Hepatocyte (in vitro differentiated cells): ENCODE results near the gene MS4A7. TPM values are rescaled to one million over a fixed set of nuclear protein-coding genes. Genes with fewer than 3 reads are reported as not detected.

Source experiments
- DNase-seq: peaks from one replicate; pipeline ENCODE4 v3.0.0-alpha.2; 2016; ENCODE audit warnings: low spot score
- H2AFZ ChIP-seq: fragments of 200-600 bp; sonication (generic); 2 replicates; pipeline ENCODE4 v1.6.0; 2016; ENCODE audit warnings: antibody characterized with exemption, mild to moderate bottlenecking
- H3K27ac ChIP-seq: fragments of 200-600 bp; sonication (generic); 2 replicates; pipeline ENCODE4 v1.5.1; 2016; ENCODE audit warnings: mild to moderate bottlenecking
- H3K27me3 ChIP-seq: fragments of 200-600 bp; sonication (generic); 2 replicates; pipeline ENCODE4 v1.6.1; 2016
- H3K36me3 ChIP-seq: fragments of 200-600 bp; sonication (generic); replicated peaks from 2 replicates; pipeline ENCODE4 v1.5.1; 2016; ENCODE audit warnings: low read depth; ENCODE audit not compliant: insufficient read depth
- H3K4me1 ChIP-seq: fragments of 200-600 bp; sonication (generic); 2 replicates; pipeline ENCODE4 v1.5.1; 2016; ENCODE audit warnings: mild to moderate bottlenecking, moderate library complexity; ENCODE audit not compliant: insufficient read depth
- H3K4me2 ChIP-seq: fragments of 200-600 bp; sonication (generic); 2 replicates; pipeline ENCODE4 v1.6.0; 2016
- H3K4me3 ChIP-seq: fragments of 200-600 bp; sonication (generic); 2 replicates; pipeline ENCODE4 v1.5.1; 2016; ENCODE audit warnings: mild to moderate bottlenecking
- H3K79me2 ChIP-seq: fragments of 200-600 bp; sonication (generic); 2 replicates; pipeline ENCODE4 v1.6.0; 2017; ENCODE audit warnings: mild to moderate bottlenecking
- H3K9me2 ChIP-seq: fragments of 200-600 bp; sonication (generic); replicated peaks from 2 replicates; pipeline ENCODE4 v1.6.0; 2017; ENCODE audit warnings: mild to moderate bottlenecking; ENCODE audit not compliant: insufficient read depth
- H3K9me3 ChIP-seq: fragments of 200-600 bp; sonication (generic); 2 replicates; pipeline ENCODE4 v1.5.1; 2016; ENCODE audit warnings: low read depth, mild to moderate bottlenecking
- H4K20me1 ChIP-seq: fragments of 200-600 bp; sonication (generic); 2 replicates; pipeline ENCODE4 v1.6.0; 2016; ENCODE audit warnings: mild to moderate bottlenecking; ENCODE audit not compliant: insufficient read depth, poor library complexity, severe bottlenecking
- EZH2 ChIP-seq: fragments of 200-600 bp; sonication (generic); IDR thresholded peaks from 2 replicates; pipeline ENCODE4 v1.6.1; 2016; ENCODE audit warnings: antibody characterized with exemption, mild to moderate bottlenecking, borderline replicate concordance
- EZH2phosphoT487 ChIP-seq: fragments of 200-600 bp; sonication (generic); IDR thresholded peaks from one replicate; pipeline ENCODE4 v1.6.1; 2018; ENCODE audit warnings: antibody characterized with exemption, mild to moderate bottlenecking, low read depth, moderate library complexity; ENCODE audit not compliant: unreplicated experiment, severe bottlenecking
- WGBS: methylation state at CpG from one replicate; pipeline ENCODE4 v1.1.6; 2016; ENCODE audit warnings: low lambda C conversion rate; ENCODE audit errors: missing lambda C conversion rate; 5-methylcytosine and 5-hydroxymethylcytosine counted together
- polyA plus RNA-seq: library from polyadenylated mRNA; unstranded; fragments of >200 nt; fragmentation: Nextera tagmentation; extraction: Ambion mirVana; gene quantifications from 2 replicates; pipeline ENCODE4 v1.2.1, GENCODE V29; 2016
- total RNA-seq: library from RNA; depleted of rRNA; stranded (reverse); fragments of >200 nt; gene quantifications from 2 replicates; pipeline ENCODE4 v1.2.3, GENCODE V29; 2014
- TF ChIP-seq, protein P1 (sequence below): fragments of 200-600 bp; sonication (generic); IDR thresholded peaks from 2 replicates; pipeline ENCODE4 v1.5.1; 2016; ENCODE audit warnings: antibody characterized with exemption, mild to moderate bottlenecking; ENCODE audit not compliant: poor library complexity

The MS4A7 gene
- total and polyA plus RNA-seq, 2 experiments from 2014 or later: 0.60 to 1.8 TPM

- WGBS: 50% methylated on average over 2 of the region's 2 CpGs
- H3K36me3 ChIP-seq: no peaks in the 10 kb centered on the region
- TF ChIP-seq, protein P1, sequence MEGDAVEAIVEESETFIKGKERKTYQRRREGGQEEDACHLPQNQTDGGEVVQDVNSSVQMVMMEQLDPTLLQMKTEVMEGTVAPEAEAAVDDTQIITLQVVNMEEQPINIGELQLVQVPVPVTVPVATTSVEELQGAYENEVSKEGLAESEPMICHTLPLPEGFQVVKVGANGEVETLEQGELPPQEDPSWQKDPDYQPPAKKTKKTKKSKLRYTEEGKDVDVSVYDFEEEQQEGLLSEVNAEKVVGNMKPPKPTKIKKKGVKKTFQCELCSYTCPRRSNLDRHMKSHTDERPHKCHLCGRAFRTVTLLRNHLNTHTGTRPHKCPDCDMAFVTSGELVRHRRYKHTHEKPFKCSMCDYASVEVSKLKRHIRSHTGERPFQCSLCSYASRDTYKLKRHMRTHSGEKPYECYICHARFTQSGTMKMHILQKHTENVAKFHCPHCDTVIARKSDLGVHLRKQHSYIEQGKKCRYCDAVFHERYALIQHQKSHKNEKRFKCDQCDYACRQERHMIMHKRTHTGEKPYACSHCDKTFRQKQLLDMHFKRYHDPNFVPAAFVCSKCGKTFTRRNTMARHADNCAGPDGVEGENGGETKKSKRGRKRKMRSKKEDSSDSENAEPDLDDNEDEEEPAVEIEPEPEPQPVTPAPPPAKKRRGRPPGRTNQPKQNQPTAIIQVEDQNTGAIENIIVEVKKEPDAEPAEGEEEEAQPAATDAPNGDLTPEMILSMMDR: no peak
- no peak for TF ChIP-seq EZH2phosphoT487
- TF ChIP-seq EZH2: no peak
- no peak overlapping the region for H3K27ac ChIP-seq
- H3K9me3 ChIP-seq: no peaks in the 10 kb centered on the region
- H3K9me2 ChIP-seq: no peaks in the 10 kb centered on the region
- no peaks in the 10 kb centered on the region for H3K79me2 ChIP-seq
- no peak overlapping the region for H3K4me2 ChIP-seq
- no peak for DNase-seq
- H3K4me1 ChIP-seq: no peaks in the 10 kb centered on the region
- no peak overlapping the region for H3K4me3 ChIP-seq
- H2AFZ ChIP-seq: no peak overlapping the region
- no peaks in the 10 kb centered on the region for H3K27me3 ChIP-seq
- H4K20me1 ChIP-seq: no peaks in the 10 kb centered on the region
These were observed 20.6 kb upstream of the MS4A7 start for GRCh38 chr11:60357771-60358170.

DNA sequence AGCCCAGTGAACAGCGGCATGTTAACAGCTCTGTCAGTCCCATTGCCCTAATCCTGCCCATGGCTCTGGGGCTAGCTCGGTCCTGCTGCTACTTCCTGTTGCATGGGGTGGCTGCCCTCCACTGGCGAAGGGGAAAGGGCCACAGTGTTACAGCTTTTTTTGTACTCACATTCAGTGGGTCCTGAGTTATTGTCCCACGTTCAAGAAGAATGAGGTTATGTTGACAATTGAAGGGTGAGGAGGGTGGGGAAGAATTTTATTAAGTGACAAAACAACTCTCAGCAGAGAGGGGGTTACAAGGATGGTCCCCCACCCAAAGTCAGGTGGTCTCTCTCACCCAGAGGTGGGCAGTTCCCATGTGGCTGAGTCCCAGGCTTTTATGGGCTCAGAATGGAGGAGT, 17.7 kb upstream of the MS4A7 start:
- Histone ChIP-seq H3K4me2 (no peak overlapping the region), H4K20me1 (no peaks in the 10 kb centered on the region), H3K36me3 (no peaks in the 10 kb centered on the region), H2AFZ (no peak overlapping the region), H3K4me3 (no peak overlapping the region), H3K27ac (no peak overlapping the region), H3K4me1 (no peaks in the 10 kb centered on the region), H3K79me2 (no peaks in the 10 kb centered on the region), H3K9me3 (no peaks in the 10 kb centered on the region), H3K9me2 (no peaks in the 10 kb centered on the region), H3K27me3 (no peaks in the 10 kb centered on the region)
- no peak for DNase-seq
- WGBS: 55% methylated on average over 4 of the region's 4 CpGs
- no peak for TF ChIP-seq EZH2phosphoT487
- no peak for TF ChIP-seq EZH2
- TF ChIP-seq, protein P1: no peak

DNA sequence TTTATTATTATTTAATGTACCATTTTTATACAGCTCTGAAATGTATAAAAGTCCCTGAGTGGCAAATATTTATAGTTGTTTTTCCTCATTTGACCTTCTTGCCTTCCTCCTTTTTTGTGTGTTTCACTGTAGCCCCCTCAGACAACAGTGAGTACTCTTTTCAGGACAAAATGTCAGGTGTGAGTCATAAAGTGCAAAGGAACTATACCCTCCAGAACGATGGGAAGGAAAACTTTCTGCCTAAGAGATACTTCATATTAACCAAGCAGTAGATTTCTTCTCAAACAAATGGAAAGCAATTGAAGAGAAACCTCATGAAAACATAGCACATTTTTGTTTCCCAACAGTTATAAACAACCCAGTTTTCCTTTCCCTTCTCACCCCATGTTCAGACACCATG, 16.1 kb upstream of the MS4A7 start:
- TF ChIP-seq EZH2 (no peak), EZH2phosphoT487 (no peak)
- TF ChIP-seq, protein P1: no peak
- no peaks in the 10 kb centered on the region for H3K4me1 ChIP-seq
- no peak overlapping the region for H3K27ac ChIP-seq
- H4K20me1 ChIP-seq: no peaks in the 10 kb centered on the region
- no peak for DNase-seq
- no peak overlapping the region for H3K4me2 ChIP-seq
- H3K9me2 ChIP-seq: no peaks in the 10 kb centered on the region
- no peak overlapping the region for H2AFZ ChIP-seq
- no peak overlapping the region for H3K4me3 ChIP-seq
- H3K27me3 ChIP-seq: no peaks in the 10 kb centered on the region
- WGBS: 44% methylated on average over 1 of the region's 1 CpG
- no peaks in the 10 kb centered on the region for H3K79me2 ChIP-seq
- H3K36me3 ChIP-seq: no peaks in the 10 kb centered on the region
- no peaks in the 10 kb centered on the region for H3K9me3 ChIP-seq
